GM19023 (cell line): ENCODE measurements around the gene STK32A.

ENCODE experiments used
- ATAC-seq: cut with Tn5 transposase; IDR thresholded peaks from one replicate; pipeline ENCODE4 v1.9.1; 2021; ENCODE audit warnings: mild to moderate bottlenecking, moderate library complexity; ENCODE audit not compliant: unreplicated experiment

Gene STK32A

DNA sequence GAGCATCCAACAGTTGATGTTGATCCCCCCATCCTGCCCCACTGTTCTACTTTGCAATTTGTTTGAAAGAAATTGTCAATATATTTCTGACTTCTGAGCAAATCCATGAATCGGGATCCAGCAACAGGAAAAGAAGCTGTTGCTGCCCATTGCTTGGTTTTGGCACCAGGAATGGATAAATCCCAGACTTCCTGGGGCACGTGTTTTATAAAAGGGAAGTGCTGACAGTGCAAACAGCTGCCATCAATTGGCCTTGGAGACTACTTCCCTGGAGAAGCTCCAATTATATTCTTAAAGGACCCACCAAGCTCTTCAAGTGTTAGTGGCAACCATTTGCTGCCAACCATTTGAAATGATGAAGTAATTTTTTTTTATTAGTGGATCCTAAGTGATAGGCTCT, 13.7 kb downstream of the STK32A start:
- no peak for ATAC-seq

DNA sequence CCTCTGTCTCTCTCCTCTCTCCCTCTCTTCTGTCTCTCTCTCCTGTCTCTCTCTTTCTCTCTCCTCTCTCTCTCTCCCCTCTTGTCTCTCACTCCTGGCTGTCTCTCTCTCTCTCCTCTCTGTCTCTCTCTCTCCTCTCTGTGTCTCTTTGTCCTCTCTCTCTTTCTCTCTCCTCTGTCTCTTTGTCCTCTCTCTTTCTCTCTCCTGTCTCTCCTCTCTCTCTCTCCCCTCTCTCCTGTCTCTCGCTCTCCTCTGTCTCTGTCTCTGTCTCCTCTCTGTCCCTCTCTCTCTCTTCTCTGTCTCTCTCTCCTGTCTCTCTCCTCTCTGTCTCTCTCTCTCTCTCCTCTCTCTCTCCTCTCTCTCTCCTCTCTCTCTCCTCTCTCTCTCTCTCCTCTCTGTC, 25.0 kb downstream of the STK32A start:
- no peak for ATAC-seq

DNA sequence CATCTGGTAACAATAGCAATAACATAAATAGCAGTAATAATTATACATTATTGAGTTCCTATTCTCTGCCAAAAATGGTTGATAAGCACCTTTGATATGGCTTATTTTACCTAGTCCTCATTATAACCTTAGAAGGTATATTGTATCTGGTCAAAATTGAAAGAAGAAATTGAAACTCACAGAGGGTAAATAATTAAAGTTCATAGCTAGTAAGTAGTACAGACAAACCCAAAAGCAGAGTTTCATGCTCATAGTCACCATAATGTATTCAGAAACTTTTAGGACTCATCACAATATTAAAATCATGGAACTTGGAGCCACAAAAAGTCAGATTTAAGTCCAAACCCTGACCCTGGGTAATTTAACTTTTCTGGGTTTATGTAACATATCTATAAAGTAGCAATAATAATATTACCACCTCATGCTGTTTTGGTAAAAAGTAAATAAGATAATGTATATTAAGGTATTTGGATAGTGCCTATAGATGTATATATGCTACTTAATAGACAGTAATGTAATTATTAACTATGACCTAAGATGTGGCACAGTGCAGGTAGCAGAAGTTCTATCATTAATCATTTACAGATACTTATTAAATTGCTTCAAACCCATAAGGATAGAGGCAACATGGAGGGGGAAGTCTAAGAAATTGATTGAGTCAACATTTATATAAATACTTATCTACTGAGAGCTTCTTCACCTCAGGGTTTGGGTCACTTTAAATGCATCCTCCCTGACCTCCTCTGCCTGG, 32.4 kb downstream of the STK32A start:
- ATAC-seq: no peak

DNA sequence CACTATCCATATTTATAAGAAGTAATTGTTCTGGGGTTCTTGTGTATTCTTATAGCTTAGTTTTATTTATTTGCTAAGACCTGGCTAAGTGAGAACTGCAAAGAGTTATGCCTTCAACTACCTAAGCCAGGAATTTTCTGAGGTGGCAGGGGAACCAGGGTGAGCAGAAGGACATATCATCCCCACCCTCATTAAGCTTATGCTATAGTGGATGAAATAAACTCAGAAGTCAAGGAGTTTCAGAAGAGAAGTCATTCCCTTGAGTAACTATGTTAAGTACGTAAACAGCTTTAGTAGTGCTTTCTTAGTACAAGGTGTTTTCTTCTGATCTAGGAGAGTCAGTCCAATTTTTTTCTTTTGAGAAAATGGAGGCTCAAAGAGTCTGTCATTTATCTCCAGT, 41.7 kb downstream of the STK32A start:
- ATAC-seq: no peak

DNA sequence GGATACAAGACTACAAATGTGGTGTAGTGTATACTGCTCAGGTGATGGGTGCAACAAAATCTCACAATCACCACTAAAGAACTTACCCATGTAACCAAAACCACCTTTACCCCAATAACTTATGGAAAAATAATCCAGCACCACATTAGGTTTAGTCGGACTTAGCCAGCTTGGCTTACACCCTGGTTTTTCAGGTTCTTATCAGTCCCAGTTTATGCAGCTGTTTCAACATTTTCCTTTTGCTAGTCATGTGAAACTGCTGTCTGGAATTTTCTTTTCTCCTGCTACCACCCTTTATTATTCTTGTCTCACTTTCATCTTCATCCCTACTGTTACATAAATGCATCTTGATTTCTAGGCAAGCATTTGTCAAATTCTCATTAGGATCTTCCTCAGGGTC, 51.5 kb downstream of the STK32A start:
- ATAC-seq: no peak

DNA sequence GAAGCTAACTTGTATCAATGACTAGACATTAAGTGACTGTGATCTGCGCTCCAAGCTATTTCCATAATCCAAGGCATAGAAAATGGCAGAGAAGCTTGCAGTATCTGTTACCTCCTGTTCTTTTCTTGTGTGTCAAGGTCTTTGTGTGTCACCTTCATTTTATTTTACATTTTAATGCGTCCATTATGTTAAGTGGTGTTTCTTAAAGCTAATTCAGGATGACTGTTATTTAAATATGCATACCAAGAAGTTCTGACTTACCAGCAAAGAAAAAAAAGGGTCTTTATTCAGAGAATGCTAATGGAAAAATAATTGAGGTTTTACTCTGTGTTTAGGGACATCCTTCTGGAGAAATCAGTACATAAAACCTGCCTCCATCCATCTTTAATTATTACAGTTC, 52.3 kb downstream of the STK32A start:
- no peak for ATAC-seq

DNA sequence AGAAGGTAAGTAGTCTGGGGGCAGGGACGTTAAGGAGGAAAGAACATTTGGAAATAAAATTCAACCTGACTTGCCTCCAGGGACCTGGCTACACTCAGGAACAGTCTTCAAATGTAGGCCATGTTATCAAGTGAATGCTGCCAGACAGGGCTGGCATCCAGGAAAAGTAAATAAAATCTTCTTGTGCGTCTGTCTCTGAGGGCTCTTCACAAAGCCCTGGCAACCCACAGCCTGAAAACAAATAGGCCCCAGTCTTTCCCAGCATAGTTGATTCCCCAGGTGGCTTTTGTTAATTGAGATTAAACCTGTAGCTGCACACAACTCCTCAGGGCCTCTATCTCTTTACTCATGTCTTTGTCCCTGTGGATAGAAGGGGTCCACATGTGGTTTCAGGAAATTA, 55.4 kb downstream of the STK32A start:
- ATAC-seq: no peak

DNA sequence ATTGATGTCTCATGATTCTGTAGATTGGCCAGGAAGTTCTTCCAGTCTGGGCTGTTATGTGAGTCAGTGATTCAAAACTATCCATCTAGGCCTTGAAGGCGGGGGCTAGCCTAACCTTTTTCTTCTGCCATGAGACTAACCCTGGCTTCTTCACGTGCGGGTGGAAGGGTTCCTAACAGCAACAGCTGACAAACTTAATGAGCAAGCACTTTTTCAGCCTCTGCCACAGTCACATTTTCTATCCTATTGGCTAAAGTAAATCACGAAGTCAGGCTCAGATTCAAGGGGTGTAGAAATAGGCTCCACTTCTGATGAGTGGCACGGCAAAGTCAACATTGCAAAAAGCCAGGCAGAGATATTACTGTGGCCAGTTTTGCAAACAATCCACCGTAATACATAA, 68.4 kb downstream of the STK32A start:
- ATAC-seq: no peak

DNA sequence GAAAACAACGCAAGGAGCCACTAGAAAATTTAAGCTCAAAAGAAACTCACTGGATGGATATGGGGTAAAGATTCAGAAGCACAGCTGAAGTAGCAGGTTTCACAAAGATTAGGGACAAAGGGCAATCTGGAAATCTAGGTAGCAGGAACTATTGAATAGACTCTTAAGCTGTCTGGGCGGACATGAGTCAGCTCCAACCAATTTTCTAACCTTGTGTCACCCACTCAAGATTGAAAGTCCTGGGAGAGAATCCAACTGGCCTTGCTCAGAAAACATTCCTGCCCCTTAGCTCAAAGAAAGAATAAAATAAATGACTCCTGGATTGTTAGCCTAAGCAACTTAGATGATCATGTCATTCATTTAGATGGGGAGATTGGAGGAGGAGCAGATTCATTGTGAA, 69.2 kb downstream of the STK32A start:
- ATAC-seq: no peak

DNA sequence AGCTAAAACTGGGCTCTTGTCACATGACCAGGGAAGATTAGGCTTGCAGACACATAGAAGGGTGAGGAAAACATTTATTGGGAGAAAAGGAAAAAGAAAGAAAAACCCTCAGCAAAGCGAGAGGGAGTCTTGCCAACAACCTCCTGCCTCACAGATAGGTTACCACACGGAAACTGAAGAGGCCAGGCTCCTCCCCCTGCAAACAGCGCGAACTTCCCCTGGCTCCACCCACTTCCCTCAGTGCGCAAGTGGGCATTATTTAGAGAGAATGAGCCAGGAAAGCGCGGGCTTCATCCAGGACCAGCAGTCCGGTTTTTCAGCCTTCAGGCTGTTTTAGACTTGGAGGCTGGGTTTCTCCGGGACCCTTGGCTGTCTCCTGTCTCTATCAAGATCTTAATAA, 70.3 kb downstream of the STK32A start:
- no peak for ATAC-seq

DNA sequence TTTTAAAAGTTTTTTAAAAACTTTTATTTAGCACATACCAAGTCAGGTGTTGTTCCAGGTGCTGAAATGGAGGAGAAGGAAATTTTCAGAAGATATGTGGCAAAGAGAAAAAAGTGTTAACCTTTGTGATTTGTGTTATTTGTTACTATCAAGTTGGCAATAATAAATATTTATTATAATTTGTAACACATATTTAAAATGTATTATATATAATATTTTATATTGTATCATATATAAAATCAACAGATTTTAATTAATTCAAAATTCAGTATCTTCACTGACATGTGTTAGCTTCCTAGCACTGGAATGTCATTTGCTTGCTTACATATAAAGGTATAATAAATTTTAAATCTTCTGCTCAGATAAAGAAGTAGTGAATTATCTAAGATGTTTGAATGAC, 71.5 kb downstream of the STK32A start:
- no peak for ATAC-seq

DNA sequence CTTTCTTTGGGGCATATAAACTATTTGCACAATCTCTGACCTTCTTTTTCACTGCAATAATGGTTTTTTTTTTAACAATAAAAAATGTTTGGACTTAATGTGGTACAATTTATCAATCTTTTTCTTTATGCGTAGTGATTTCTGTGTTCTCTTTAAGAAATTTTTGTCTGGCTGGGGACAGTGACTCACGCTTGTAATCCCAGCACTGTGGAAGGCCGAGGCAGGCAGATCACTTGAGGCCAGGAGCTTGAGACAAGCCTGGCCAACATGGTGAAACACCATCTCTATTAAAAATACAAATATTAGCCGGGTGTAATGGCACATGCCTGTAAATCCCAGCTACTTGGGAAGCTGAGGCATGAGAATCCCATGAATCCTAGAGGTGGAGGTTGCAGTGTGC, 72.3 kb downstream of the STK32A start:
- no peak for ATAC-seq

DNA sequence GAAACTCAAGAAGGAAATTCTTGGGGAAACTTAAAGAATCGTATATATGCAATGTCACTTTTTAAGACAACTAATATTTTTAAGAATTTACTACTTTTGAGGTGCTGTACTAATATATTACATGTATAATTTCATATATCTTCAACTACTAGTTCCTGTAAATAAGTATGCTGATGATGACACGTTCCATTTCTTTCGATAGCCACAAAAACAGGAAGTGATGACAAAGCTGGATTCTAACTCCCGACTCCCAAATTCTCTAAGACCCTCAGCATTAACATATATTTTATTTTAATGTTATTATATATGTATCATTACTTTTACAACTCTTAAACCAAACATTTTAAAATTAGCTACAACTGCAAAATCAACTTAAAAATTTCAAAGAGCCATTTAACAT, 74.8 kb downstream of the STK32A start:
- ATAC-seq: no peak

DNA sequence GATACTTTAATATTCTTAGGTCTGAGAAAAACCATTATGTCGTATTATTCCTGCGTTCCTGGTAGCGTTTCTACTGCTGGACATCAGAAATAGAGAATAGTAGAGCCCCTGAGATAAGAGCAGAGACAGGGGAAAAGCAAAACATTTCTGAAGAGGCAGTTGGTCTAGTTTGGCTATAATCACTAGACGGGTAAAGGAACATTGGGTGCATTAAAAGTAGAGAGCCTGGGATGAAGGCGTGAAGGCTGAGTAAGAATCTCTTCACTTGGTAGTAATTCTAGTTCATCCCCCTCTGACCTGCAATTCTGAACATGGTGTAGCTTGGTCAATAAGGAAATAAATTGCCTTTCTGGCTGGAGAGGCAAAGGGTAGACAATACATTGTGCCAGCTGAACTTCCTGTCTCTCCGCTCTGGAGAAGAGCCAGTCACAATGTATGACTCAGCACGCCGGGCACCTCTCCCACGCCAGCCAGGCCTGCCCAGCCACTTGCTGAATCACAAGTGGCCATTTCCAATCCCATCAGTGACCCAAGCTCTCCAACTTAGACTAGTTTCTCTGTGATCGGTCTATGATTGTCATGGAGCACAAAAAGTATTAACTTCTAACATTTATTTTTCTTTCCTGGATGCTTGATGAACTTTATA, 75.4 kb downstream of the STK32A start:
- ATAC-seq: no peak

DNA sequence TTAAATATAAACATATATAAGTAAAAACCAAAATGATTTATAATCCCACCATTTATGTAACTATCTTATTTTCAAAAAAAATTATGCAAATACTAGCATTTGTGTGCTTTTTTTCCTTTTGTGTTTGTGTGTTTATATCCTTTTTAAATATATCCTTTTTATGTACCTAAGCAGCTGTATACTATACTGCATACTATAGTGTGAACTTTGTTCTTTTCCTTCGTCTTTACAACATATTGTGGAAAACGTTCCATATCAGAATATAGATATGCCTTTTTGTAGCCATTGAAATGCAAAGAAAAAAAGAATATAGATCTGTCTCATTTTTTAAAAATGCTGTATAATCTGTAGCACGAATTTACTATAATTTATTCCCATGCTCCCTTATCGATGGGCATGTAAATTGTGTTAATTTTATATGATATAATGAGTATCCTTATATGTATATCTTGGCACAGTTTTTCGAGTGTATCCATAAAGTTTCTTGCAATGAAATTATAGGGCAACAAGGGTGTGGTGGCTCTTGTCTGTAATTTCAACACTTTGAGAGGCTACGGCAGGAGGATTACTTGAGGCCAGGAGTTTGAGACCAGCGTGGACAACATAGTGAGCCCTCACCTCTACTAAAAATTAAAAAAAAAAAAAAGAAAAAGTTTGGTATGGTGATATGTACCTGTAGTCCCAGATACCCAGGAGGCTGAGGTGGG, 83.3 kb downstream of the STK32A start:
- no peak for ATAC-seq

DNA sequence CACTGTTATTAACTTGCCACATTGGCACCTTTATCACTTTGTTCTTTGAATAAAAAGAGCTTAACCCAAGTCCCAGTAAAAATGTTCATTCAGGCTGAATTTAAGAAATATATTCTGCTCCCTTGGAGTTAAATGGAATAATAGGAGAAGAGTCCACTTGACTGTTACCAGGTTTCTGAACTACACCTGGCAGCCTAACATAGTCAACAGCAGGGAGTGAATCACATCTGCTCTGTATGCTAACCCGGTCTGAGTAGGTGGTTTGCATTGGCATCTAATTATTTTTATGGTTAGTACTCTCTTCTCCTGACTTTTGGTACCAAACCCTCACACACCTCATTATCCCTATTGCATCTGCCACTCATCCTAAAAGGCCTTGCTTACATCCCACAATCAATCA, 86.7 kb downstream of the STK32A start:
- no peak for ATAC-seq

DNA sequence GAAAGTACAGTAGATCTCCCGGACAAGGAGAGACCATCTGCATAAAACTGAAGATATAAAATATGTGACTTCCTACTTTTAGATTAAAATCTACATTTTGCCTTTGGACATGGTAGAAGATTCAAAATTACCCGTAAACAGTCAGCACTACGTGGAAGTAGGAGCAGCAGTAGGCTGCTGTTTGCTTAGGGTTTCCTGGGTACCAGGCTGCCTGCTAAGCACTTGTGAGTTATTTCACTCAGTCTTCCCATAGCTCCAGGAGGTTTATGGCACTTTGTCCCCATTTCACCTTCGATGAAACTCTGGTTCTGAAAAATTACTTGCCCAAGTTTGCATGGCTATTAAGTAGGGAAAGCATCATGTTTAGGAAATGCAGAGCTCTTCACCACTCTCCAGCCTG, 92.6 kb downstream of the STK32A start:
- ATAC-seq: no peak

DNA sequence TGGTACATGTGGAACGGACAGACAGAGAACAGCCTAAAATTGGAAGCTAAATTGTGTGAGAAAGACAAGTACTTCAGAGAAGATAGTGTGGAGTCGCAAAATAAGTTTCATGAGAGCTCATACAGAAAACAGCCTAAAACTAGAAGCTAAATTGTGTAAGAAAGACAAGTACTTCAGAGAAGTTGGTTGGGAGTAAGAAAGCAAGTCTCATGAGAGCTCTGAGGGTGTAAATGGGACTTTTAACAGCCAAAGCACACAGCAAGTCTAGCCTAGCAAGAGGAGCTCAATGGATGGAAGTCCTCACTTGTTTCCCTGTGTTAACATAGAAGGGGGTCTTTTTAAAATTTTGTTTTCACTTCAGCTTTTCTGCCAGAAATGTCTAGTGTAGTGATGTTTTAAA, 93.1 kb downstream of the STK32A start:
- ATAC-seq: no peak

DNA sequence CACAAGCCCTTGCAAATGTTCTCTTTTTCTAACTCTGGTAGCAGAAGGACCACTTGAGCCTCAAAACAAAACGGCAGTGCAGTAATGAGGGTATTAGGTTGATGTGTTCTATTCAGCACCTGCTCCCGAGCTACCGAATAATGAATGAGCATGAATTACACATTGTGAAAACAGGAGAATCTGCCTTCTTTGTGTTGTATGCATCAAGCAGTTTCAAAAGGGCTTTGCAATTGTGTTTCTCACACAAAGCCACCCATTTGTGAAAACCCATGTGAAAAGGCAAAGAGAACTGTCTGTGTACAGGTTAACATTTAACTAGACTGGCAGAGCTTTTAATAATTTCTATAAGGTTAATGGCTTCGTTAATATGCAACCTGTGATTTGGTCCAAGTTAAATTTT, 97.8 kb downstream of the STK32A start:
- no peak for ATAC-seq

DNA sequence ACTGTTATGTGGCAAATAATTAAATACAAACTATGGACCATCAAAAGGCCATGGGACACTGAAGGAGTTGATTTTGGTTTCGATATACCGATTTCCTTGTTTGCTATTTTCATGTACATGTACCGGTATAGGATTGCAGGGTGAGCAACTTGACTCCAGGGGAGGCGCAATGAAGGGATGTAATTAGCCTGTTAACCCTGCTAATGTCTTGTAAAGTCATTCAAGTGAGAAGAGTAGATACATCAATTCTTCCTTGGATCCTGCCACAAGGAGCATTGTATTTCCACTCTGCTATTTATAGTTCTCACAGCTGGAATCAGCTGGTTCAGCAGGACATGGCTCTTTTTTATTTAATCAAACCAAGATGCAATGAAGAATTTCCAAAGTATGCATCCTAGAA, 102.0 kb downstream of the STK32A start:
- no peak for ATAC-seq

DNA sequence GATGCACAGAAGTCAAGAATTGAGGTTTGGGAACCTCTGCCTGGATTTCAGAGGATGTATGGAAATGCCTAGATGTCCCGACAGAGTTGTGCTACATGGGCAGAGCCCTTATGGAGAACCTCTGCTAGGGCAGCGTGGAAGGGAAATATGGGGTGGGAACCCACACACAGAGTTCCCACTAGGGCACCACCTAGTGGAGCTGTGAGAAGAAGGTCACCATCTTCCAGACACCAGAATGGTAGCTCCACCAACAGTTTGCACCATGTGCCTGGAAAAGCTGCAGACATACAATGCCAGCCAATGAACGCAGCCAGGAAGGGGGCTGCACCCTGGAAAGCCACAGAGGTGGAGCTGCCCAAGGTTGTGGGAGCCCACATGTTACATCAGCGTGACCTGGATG, 104.5 kb downstream of the STK32A start:
- peak; percentile 17 for ATAC-seq

DNA sequence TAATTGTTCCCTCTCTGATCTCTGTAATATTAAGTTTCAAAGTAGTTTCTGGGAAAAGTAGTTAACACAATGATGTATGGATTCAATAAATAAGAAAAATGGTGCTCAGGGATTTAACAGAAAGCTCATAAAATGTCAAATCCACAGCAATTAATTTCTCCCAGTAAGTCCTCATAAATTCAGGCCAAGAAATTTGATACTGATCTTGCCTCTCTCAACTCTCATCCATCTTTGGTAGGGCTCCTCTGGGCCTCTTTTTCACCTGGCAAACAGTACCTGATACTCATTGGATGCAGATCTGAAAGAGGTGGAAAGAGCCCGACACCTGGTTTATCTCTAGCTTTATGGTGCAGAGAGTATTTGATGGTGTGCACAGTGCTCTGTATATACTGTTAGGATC, 106.1 kb downstream of the STK32A start:
- ATAC-seq: no peak
